ENCODE data around the gene C2orf68. TPM values are rescaled to one million over a fixed set of nuclear protein-coding genes. Genes with fewer than 3 reads are reported as not detected.

C2orf68 gene
- total and polyA plus RNA-seq, 2 of the 8 experiments (the other 6 are each of a cell fraction or from before 2014, with no cell fraction given) = 46.3 to 49.4 TPM

GRCh38 chr2:85601771-85602475 lies 9.9 kb downstream of the C2orf68 start (continued):
- TF ChIP-seq ATF3 (IDR thresholded peaks at IDR 0.05; ENCODE audit: insufficient read depth, low read depth, low read length) = no peak
- TF ChIP-seq SUZ12 (IDR thresholded peaks at IDR 0.05; ENCODE audit: low read length) = no peak
- TF ChIP-seq MAFK (IDR thresholded peaks at IDR 0.05; ENCODE audit: low read depth, low read length) = no peak
- no peak for TF ChIP-seq RBBP5 (IDR thresholded peaks at IDR 0.05; ENCODE audit: borderline replicate concordance, low read depth, low read length)
- TF ChIP-seq KDM4A (IDR thresholded peaks at IDR 0.05; ENCODE audit: low read depth, low read length, severe bottlenecking) = no peak
- no peak for TF ChIP-seq TBP (IDR thresholded peaks at IDR 0.05; ENCODE audit: low read depth, low read length)
- TF ChIP-seq PHF8 (conservative IDR thresholded peaks at IDR 0.05; ENCODE audit: low read depth, low read length) = no peak
- TF ChIP-seq POLR2A (IDR thresholded peaks at IDR 0.05; ENCODE audit: control extremely low read depth in 1 of 2, low read depth in 2 of 2, low read length in 2 of 2) = peak in 1 of 2 experiments; percentile 12; a peak in 1 of 3 replicates
- no peak for TF ChIP-seq CTBP2 (IDR thresholded peaks at IDR 0.05; ENCODE audit: borderline replicate concordance, insufficient read depth, insufficient read length, low read length)
- no peak for TF ChIP-seq GABPA (IDR thresholded peaks at IDR 0.05; ENCODE audit: borderline replicate concordance, insufficient read depth, low read length)
- TF ChIP-seq USF2 (IDR thresholded peaks at IDR 0.05; ENCODE audit: low read length) = peak; percentile 22; the same call in 1 of the 2 replicates
- TF ChIP-seq E2F6 (IDR thresholded peaks at IDR 0.05) = no peak
- TF ChIP-seq BRCA1 (IDR thresholded peaks at IDR 0.05; ENCODE audit: low read depth, low read length) = no peak
